A204.1 (cell line): ENCODE measurements around the gene PCDH10.

Experiments
- FAIRE-seq: peaks from 2 replicates; lab custom pipeline; 2012; peaks lifted over from hg19 to GRCh38; lab: Jason Lieb, UNC

The PCDH10 gene

DNA sequence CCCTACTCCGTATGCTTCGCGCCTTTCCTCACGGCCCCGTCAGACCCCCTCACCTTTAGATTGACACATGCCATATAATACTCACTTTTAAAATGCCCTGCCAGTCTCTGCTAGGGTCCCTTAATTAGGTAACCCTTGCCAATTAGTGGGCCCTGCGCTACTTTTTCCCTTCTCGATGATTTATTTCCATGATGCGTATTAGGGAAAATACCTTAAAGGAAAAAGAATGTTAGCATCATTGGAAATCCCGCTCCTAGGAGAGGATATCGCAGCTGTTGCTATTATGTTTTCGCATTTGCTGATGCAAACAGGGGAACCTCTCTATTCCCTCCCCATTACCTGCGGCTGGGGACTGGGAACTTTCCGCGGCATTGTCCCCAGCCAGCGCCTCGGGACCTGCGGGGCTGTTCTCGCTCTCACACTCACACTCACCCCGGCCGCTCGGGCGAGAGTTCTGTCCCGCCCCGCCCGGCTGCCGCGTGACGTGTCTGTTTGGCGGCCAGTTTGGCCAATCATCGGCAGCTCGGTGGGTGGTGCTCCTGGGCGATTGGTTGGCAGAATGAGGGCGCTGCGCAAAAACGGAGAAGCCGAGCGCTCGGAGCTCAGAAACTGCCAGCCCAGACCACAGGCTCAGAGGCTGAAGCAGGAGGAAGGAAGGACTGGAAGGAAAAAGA is at the start of gene PCDH10:
Gene PCDH10 (plus strand): TSS at position 605 of the 674 bp plus-strand sequence. CDS start 847 bp downstream, outside the sequence.
- FAIRE-seq: peak; percentile 83

- FAIRE-seq: no peak
Observed at GRCh38 chr4:133102043-133102442, 47.1 kb upstream of the PCDH10 start.

GRCh38 chr4:133102612-133103409 is 46.3 kb upstream of the PCDH10 start:
- no peak for FAIRE-seq

GRCh38 chr4:133112641-133113040 is 36.5 kb upstream of the PCDH10 start:
- FAIRE-seq: no peak

GRCh38 chr4:133124746-133125145 is 24.3 kb upstream of the PCDH10 start:
- no peak for FAIRE-seq

GRCh38 chr4:133127500-133127899 is 21.6 kb upstream of the PCDH10 start:
- no peak for FAIRE-seq

DNA sequence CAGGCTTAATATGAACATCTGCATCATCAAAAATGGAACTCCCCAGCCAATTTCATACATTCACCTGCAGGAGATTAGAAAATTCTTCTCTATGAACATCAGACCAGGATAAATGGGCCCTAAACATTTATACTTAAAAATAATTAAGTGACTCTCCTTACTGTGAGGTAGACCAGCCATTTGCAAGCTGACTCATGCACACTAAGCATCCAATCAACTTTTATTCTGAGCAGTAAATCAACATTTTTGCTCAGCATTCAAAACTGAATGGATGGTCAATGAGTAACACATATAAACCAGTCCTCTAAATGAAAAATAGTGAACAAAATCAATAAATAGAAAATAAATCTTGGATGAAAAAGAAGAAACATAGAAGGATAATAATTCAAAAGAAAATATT is 19.9 kb upstream of the PCDH10 start:
- FAIRE-seq: no peak

- FAIRE-seq: no peak
Observed at GRCh38 chr4:133130171-133130570, 18.9 kb upstream of the PCDH10 start.

DNA sequence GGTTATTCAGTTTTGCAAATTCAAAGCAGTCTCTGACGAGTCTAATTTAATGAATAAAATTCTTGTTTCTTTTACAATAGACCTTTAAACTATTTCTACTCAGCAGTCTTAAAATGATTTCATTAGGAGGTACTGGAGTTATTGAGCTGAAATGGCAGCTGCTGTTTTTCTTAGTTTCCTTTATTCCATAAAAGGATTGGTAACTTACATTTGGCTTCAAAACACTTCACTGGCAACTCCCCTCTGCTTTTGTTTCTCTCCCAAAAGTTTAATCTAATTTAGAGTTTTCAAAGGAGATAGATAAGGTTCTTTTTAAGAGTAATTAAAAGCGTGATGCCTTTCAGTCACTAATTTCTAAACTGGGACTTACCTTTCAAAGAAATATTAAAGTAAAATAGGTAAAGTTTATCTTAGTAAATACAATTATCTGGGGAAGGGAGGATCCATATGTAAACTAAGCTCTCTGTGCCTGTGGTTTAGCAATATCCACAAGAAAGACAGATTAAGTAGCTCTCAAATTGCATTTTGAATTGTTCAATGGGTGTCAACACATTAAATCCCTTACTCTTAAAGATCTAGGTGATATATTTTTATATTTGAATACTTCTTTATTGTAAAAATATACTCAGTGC is 17.1 kb upstream of the PCDH10 start:
- no peak for FAIRE-seq

- no peak for FAIRE-seq
Observed at GRCh38 chr4:133136833-133137232, 12.3 kb upstream of the PCDH10 start.

DNA sequence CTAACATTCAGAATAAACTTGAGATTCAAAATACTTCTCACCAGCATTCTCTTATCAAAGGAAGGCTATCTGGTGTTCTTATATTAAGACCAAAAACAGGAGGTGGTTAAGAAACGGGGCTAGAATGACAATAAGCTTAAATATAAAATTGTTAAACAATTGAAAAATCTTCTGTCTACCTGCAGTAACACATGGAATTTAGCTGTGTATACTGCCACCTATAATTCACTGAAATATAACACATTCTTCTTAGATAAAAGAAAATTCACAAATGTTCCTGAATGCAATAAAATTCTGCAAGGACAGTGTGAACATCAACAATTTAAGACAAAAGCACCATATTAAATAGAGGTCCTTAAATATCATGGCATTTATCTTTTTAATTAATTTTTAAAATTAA is 11.5 kb upstream of the PCDH10 start:
- FAIRE-seq: peak; percentile 52

DNA sequence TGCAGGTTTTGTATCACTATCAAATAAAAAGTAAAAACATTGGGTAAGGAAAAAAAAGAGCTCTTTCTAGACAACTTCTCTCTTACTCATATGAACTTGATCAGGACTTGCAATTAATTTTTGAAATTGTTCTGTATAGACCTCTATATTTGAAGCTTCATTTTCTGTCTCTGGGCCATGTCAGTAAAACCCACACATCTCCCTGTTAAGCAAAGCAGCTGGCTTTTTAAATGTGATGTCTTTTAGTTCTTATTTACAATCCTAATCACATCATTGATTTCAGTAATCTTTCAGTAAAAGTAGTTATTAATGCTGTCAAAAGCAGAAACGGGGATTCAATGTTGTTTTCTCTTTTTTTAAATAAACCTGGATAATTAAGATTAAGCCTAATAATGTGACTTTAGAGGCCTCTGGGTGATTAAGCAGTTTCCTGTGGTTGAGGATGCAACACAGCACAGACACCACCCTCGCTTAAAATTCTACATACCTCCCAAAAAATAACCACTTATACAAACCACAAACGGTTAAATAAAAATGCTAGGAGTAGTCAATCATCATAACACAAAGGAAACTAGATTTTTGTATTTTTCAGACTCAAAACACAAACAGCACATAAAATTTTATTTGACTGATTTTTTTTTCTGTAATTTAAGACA is 5.2 kb upstream of the PCDH10 start:
- no peak for FAIRE-seq

GRCh38 chr4:133145241-133145640 is 3.9 kb upstream of the PCDH10 start:
- no peak for FAIRE-seq

GRCh38 chr4:133145758-133146573 is 3.1 kb upstream of the PCDH10 start:
- FAIRE-seq: no peak

GRCh38 chr4:133146574-133147241 is 2.4 kb upstream of the PCDH10 start:
- no peak for FAIRE-seq

DNA sequence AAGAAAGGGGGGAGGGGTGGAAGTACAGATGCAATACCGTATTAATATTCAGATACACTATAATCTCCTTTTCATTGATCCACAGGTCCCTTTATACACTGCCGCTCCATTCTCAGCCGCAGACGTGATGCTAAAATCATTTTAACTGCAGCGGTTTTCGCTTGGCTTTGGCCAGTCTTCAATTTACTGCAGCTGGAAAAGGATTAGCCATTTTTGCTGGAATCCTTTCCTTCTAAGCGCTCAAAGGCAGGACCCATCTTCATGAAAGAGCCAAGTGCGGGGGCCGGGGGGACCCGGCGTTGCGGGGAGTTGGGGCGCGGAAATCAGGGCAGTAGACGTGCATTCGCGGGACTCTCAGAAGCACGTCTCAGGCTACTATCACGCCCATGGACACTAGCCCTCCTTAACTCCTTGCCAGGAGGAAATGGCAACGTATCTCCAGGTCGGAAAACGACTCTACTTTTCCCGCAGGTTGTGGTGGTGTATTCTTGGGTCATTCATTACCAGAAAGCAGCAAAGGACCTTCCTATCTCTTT is 1.7 kb upstream of the PCDH10 start:
- FAIRE-seq: no peak

DNA sequence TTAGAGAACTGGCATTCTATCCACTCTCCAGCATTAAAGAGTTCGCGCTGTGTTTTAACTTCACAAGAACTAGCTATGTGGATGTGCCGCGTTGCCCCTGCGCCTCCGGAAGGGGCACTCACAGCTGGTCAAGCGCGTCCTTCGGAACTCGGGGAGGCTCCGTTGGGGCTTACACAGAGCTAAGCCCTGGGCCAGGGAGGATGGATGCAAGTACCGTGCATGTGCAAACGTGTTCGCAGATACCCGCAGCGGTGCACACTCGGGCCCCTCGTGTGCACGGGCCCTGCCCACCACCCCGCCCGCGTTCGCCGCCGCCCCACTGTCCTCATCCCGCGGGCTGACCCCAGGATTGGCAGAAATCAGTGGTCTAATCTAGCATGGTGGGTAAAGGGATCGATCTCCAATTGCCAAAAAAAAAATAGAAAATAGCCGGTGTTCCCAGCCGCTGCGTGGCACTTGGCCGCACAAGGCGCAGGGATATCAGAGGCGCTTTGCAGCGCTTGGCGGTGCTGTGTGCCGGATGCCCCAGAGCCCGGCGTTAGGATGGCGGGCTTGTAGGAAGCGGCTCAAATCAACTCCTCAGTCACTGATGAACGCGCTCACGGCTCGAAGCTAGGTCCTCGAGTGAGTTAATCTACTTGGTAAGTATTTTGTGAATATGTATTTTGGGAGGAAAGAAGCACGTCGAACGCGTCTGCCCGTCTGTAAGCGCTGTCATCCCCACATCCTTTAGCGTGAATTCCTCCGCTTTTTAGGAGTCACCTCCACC is 989 bp upstream of the PCDH10 start:
- FAIRE-seq: no peak

- FAIRE-seq: no peak
Observed at GRCh38 chr4:133149364-133149695, 236 bp downstream of the PCDH10 start.

DNA sequence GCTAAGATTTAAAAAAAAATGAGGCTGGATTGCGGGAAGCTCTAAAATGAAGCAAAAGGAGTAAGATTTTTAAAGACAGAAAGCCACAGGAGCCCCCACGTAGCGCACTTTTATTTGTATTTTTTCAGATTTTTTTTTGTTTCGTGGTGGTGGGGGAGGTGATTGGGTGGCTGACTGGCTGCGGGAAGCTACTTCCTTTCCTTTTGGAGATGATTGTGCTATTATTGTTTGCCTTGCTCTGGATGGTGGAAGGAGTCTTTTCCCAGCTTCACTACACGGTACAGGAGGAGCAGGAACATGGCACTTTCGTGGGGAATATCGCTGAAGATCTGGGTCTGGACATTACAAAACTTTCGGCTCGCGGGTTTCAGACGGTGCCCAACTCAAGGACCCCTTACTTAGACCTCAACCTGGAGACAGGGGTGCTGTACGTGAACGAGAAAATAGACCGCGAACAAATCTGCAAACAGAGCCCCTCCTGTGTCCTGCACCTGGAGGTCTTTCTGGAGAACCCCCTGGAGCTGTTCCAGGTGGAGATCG is 908 bp downstream of the PCDH10 start:
- FAIRE-seq: no peak
